ENCODE measurements around the gene PLCB2.

PLCB2 gene

GRCh38 chr15:40323953-40324937 is 16.5 kb upstream of the PLCB2 start:
- DNase-seq = no peak

- DNase-seq = peak; percentile 95
Observed at GRCh38 chr15:40323239-40323952, 15.7 kb upstream of the PLCB2 start, which contains the start of gene INAFM2. Gene INAFM2 (plus strand): TSS chr15:40323692. CDS start chr15:40324056, 364 bp downstream.

GRCh38 chr15:40322531-40323238 is 14.9 kb upstream of the PLCB2 start:
- DNase-seq = no peak

- no peak for DNase-seq
Observed at GRCh38 chr15:40320931-40321371, 13.2 kb upstream of the PLCB2 start.

GRCh38 chr15:40320409-40320808 is 12.7 kb upstream of the PLCB2 start:
- DNase-seq = no peak

GRCh38 chr15:40317580-40317979 is 9.8 kb upstream of the PLCB2 start:
- DNase-seq = no peak

- DNase-seq = no peak
Observed at GRCh38 chr15:40316931-40317330, 9.2 kb upstream of the PLCB2 start.

- DNase-seq = no peak
Observed at GRCh38 chr15:40314723-40315276, 7.1 kb upstream of the PLCB2 start.

GRCh38 chr15:40313531-40314398 is 6.0 kb upstream of the PLCB2 start:
- DNase-seq = no peak

GRCh38 chr15:40312370-40313158 is 4.8 kb upstream of the PLCB2 start:
- no peak for DNase-seq

- no peak for DNase-seq
Observed at GRCh38 chr15:40310993-40311392, 3.3 kb upstream of the PLCB2 start.

GRCh38 chr15:40310001-40310959 is 2.5 kb upstream of the PLCB2 start:
- no peak for DNase-seq

- DNase-seq = no peak
Observed at GRCh38 chr15:40309344-40309862, 1.7 kb upstream of the PLCB2 start.

- no peak for DNase-seq
Observed at GRCh38 chr15:40306908-40307307, 827 bp downstream of the PLCB2 start.

- peak; percentile 11 for DNase-seq
Observed at GRCh38 chr15:40306371-40306770, 1.4 kb downstream of the PLCB2 start.

- DNase-seq = no peak
Observed at GRCh38 chr15:40305281-40305680, 2.5 kb downstream of the PLCB2 start.

- no peak for DNase-seq
Observed at GRCh38 chr15:40303576-40303975, 4.2 kb downstream of the PLCB2 start.

- no peak for DNase-seq
Observed at GRCh38 chr15:40302981-40303380, 4.8 kb downstream of the PLCB2 start.

GRCh38 chr15:40302288-40302886 is 5.3 kb downstream of the PLCB2 start:
- DNase-seq = no peak

Data from right hindlimb (tissue), 1 donor.